HG03135 (cell line): ENCODE data around the gene PNPLA1.

Source experiments
- ATAC-seq: cut with Tn5 transposase; IDR thresholded peaks from one replicate; pipeline ENCODE4 v1.9.1; 2021; ENCODE audit warnings: mild to moderate bottlenecking, moderate library complexity; ENCODE audit not compliant: unreplicated experiment

PNPLA1 gene

DNA sequence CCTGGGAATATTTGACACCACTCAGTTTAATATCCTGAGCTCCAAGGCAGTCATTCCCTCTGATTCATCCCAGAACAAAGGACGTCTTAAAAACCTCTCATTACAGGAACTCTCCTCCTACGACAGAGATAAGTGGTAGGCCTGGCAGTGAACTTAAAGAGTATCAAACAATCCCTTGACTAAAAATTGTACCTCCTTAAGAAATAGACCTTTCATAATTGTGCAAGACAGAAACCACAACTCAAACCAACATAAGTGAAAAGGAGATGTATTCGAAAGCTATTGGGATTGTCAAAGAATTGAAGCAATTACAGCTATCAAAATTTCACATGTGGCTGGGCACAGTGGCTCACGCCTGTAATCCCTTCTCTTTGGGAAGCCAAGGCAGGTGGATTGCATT is 86.0 kb downstream of the PNPLA1 start:
- ATAC-seq = no peak

DNA sequence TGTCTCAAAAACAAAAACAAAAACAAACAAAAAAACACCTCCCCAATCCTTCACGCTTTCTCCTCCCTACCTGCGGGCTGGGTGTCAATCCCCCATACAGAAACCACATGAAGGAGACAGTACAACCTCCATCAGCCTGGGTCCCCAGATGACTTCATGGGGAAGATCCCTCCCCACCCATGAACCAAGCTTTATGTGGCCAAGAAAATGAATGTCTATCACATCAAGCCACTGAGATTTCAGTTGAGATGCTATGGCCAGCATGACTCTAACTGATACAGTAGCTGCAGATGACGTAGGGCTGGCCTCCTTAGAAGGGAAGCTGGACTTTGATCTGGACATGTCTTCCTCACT is 88.0 kb downstream of the PNPLA1 start:
- ATAC-seq = no peak
